K562 (cell line): ENCODE measurements around the gene SYNE1. TPM values are rescaled to one million over a fixed set of nuclear protein-coding genes. Genes with fewer than 3 reads are reported as not detected.

Experiments used
- ATAC-seq: fragments of 200-7000 bp; cut with Tn5 transposase; 3 replicates; pipeline ENCODE4 v1.9.1; 2020; ENCODE audit warnings: moderate library complexity
- BruUV-seq: library from RNA; stranded (reverse); fragments of 400-500 nt; replicated peaks from 2 replicates; lab custom pipeline; 2021; lab: Mats Ljungman, UMichigan
- CTCF ChIA-PET: fragments of 300-600 bp; formaldehyde crosslinking; extraction: SDS; loops from one replicate; lab custom pipeline; 2021; ENCODE audit warnings: low intra/inter-chr PET ratio; lab: Yijun Ruan, JAX
- POLR2A ChIA-PET: fragments of 300-600, 350-650 bp; sonication (Branson Sonifier 250); formaldehyde crosslinking; extraction: SDS; loops from one replicate; lab custom pipeline; 2021; ENCODE audit warnings: antibody characterized with exemption, inconsistent platforms; lab: Yijun Ruan, JAX
- DNase-seq, 4 experiments: peaks; one replicate each; pipeline versions ENCODE4 v3.0.0 to v3.0.0-alpha.2; 2011 to 2018; ENCODE audit warnings: low spot score in 3 of 4, mixed read lengths in 3 of 4; ENCODE audit errors: extremely low read depth in 1 of 4
- FAIRE-seq: peaks from 2 replicates; lab custom pipeline; 2011; peaks lifted over from hg19 to GRCh38; lab: Jason Lieb, UNC
- H2AFZ ChIP-seq: 2 replicates; pipeline ENCODE4 v1.6.0; 2011; ENCODE audit warnings: low read depth, low read length, control low read depth, inconsistent platforms
- H3K27ac ChIP-seq: fragments of 200-600 bp; 3 replicates; pipeline ENCODE4 v1.8.0; 2011; ENCODE audit warnings: low read depth, mild to moderate bottlenecking, control low read depth, inconsistent platforms, low read length, moderate library complexity, mixed read lengths; ENCODE audit errors: extremely low read depth
- H3K27me3 ChIP-seq, 2 experiments: fragments of 300-600 bp in 1 of 2; 2 replicates in 1 of 2; 3 replicates in 1 of 2; pipeline versions ENCODE4 v1.6.0 to v1.8.0; 2011; ENCODE audit warnings: inconsistent platforms in 2 of 2, low read length in 2 of 2, mild to moderate bottlenecking in 1 of 2, mixed read lengths in 1 of 2, moderate library complexity in 1 of 2; ENCODE audit not compliant: control insufficient read depth in 2 of 2, insufficient read depth in 2 of 2
- H3K36me3 ChIP-seq: fragments of 300-600 bp; 3 replicates; pipeline ENCODE4 v1.8.0; 2011; ENCODE audit warnings: mild to moderate bottlenecking, low read length, inconsistent platforms; ENCODE audit not compliant: control insufficient read depth, insufficient read depth
- H3K4me1 ChIP-seq, 2 experiments: fragments of 200-600 bp in 1 of 2; replicated peaks in 1 of 2; 2 replicates in 1 of 2; 3 replicates in 1 of 2; pipeline versions ENCODE4 v1.5.1 to v1.8.0; 2011; ENCODE audit warnings: inconsistent platforms in 2 of 2, low read length in 2 of 2, mild to moderate bottlenecking in 1 of 2, mixed read lengths in 1 of 2, moderate library complexity in 1 of 2; ENCODE audit not compliant: control insufficient read depth in 2 of 2, insufficient read depth in 2 of 2
- H3K4me2 ChIP-seq: 2 replicates; pipeline ENCODE4 v1.6.1; 2011; ENCODE audit warnings: low read length, control low read depth, inconsistent platforms, mixed read lengths; ENCODE audit not compliant: insufficient read depth
- H3K4me3 ChIP-seq: fragments of 200-600 bp; sonication (generic), shearing (Covaris generic); 2 replicates; pipeline ENCODE4 v1.5.1; 2016; ENCODE audit warnings: control low read depth, inconsistent platforms
- H3K79me2 ChIP-seq: fragments of 200-600 bp; 3 replicates; pipeline ENCODE4 v1.8.0; 2011; ENCODE audit warnings: low read length, inconsistent platforms; ENCODE audit not compliant: control insufficient read depth, insufficient read depth
- H3K9ac ChIP-seq, 2 experiments: 2 replicates each; pipeline versions ENCODE4 v1.6.0 to v1.6.1; 2011; ENCODE audit warnings: low read depth in 2 of 2, low read length in 2 of 2, control low read depth in 1 of 2, inconsistent platforms in 1 of 2, mild to moderate bottlenecking in 1 of 2, mixed read lengths in 1 of 2; ENCODE audit not compliant: insufficient read depth in 1 of 2
- H3K9me1 ChIP-seq: one replicate; pipeline ENCODE4 v1.6.0; 2011; ENCODE audit warnings: inconsistent platforms, mild to moderate bottlenecking, low read length, moderate library complexity; ENCODE audit not compliant: control insufficient read depth, insufficient read depth
- H3K9me3 ChIP-seq: replicated peaks from 2 replicates; pipeline ENCODE4 v1.5.1; 2011; ENCODE audit warnings: low read depth, low read length, inconsistent platforms; ENCODE audit not compliant: control insufficient read depth, insufficient read depth
- H4K20me1 ChIP-seq: replicated peaks from 2 replicates; pipeline ENCODE4 v1.6.1; 2011; ENCODE audit warnings: low read length, inconsistent platforms, mixed read lengths; ENCODE audit not compliant: control insufficient read depth, insufficient read depth
- FIP1L1 ChIP-seq: fragments of 200-400 bp; formaldehyde crosslinking; IDR thresholded peaks from 2 replicates; pipeline ENCODE4 v1.6.1; 2018; ENCODE audit warnings: mild to moderate bottlenecking, low read depth, low read length; ENCODE audit not compliant: poor library complexity, severe bottlenecking
- GTF2B ChIP-seq: IDR thresholded peaks from 2 replicates; pipeline ENCODE4 v1.6.1; 2011; ENCODE audit not compliant: insufficient read length; ENCODE audit errors: extremely low read depth
- RBFOX2 ChIP-seq: fragments of 200-400 bp; formaldehyde crosslinking; IDR thresholded peaks from 2 replicates; pipeline ENCODE4 v1.6.1; 2017; ENCODE audit warnings: low read depth, mild to moderate bottlenecking, low read length, moderate library complexity
- SMAD3 ChIP-seq: fragments of 450-650 bp; formaldehyde crosslinking; conservative IDR thresholded peaks from 2 replicates; pipeline ENCODE4 v1.4.0; 2020; ENCODE audit warnings: mild to moderate bottlenecking
- ZNF347 ChIP-seq: fragments of 450-650 bp; formaldehyde crosslinking; IDR thresholded peaks from 2 replicates; pipeline ENCODE4 v1.4.0; 2020; ENCODE audit warnings: low read depth, mild to moderate bottlenecking, moderate library complexity
- WGBS: fragments of 100-300 bp; shearing (Covaris generic); methylation state at CpG from one replicate; pipeline ENCODE4 v1.1.6; 2016; ENCODE audit warnings: low coverage, mixed read lengths; ENCODE audit not compliant: insufficient coverage; ENCODE audit errors: missing lambda C conversion rate; 5-methylcytosine and 5-hydroxymethylcytosine counted together
- in situ Hi-C: fragments of 300-500 bp; cut with MboI; formaldehyde crosslinking; loops from 4 replicates; pipeline ENCODE4 v1.15.0; 2018; ENCODE audit warnings: inconsistent platforms, mixed read lengths
- intact Hi-C: fragments of 100-400 bp; cut with micrococcal nuclease; formaldehyde crosslinking; loops from 2 replicates; pipeline ENCODE4 v1.14.2; 2022
- polyA plus RNA-seq, 8 experiments: library from polyadenylated mRNA; depleted of rRNA in 4 of 8; stranded (reverse) in 5 of 8; unstranded in 3 of 8; fragments of >200 nt; fragmentation: Nextera tagmentation in 2 of 8; fragmentation: Illumina TruSeq in 1 of 8; extraction: Ambion mirVana in 2 of 8; extraction: Trizol in 1 of 8; gene quantifications; 2 replicates each; pipeline versions ENCODE4 v1.2.1 to v1.2.3, GENCODE V29; 2011 to 2014; ENCODE audit warnings: inconsistent platforms in 1 of 8, missing spikeins in 1 of 8
- total RNA-seq, 7 experiments: library from RNA; depleted of rRNA in 6 of 7; stranded (reverse); fragments of >200 nt in 6 of 7; fragmentation: Illumina TruSeq in 2 of 7; extraction: Trizol in 2 of 7; gene quantifications; 2 replicates each; pipeline versions ENCODE4 v1.2.1 to v1.2.3, GENCODE V29; 2011 to 2021; ENCODE audit warnings: low replicate concordance in 1 of 7

The SYNE1 gene
- total and polyA plus RNA-seq, 9 of the 15 experiments (the other 6 are each of a cell fraction or from before 2014, with no cell fraction given), result under 0.01 to 0.42 (median 0.08) TPM; not detected in 1

- TF ChIP-seq ZNF347 (CRISPR knock-in tag) (no peak), SMAD3 (CRISPR knock-in tag) (no peak), FIP1L1 (no peak)
Measured at GRCh38 chr6:152583888-152584287, 53.3 kb downstream of the SYNE1 start (continued).

GRCh38 chr6:152576525-152576924 lies 60.6 kb downstream of the SYNE1 start:
- intact Hi-C loops, result no loop called here
- H3K36me3 ChIP-seq, result no peaks in the 10 kb centered on the region
- FAIRE-seq (no peak), ATAC-seq (no peak), DNase-seq (no peak)
- H3K79me2 ChIP-seq, result no peaks in the 10 kb centered on the region
- H3K27me3 ChIP-seq, result no peaks in the 10 kb centered on the region
- H3K9me3 ChIP-seq, result no peaks in the 10 kb centered on the region
- H3K9ac ChIP-seq, result no peak overlapping the region
- H3K27ac ChIP-seq, result no peak overlapping the region
- CTCF ChIA-PET, result no interaction called here
- no TSS peak for BruUV-seq
- 0% methylated on average over 1 of the region's 1 CpG for WGBS
- TF ChIP-seq GTF2B, result no peak
- TF ChIP-seq RBFOX2, result no peak
- TF ChIP-seq, all 486 proteins: peak for 0
- H3K4me3 ChIP-seq, result no peak overlapping the region
- POLR2A ChIA-PET, result no interaction called here
- H3K9me1 ChIP-seq, result no peaks in the 10 kb centered on the region
- no peak overlapping the region for H3K4me2 ChIP-seq
- no peaks in the 10 kb centered on the region for H4K20me1 ChIP-seq
- in situ Hi-C loops, result no loop called here
- no peaks in the 10 kb centered on the region for H3K4me1 ChIP-seq
- no peak overlapping the region for H2AFZ ChIP-seq
